ENCODE measurements around the gene RTP2. TPM values are rescaled to one million over a fixed set of nuclear protein-coding genes. Genes with fewer than 3 reads are reported as not detected.

The RTP2 gene
- total RNA-seq, 2 donors from 2014 or later, result not detected

DNA sequence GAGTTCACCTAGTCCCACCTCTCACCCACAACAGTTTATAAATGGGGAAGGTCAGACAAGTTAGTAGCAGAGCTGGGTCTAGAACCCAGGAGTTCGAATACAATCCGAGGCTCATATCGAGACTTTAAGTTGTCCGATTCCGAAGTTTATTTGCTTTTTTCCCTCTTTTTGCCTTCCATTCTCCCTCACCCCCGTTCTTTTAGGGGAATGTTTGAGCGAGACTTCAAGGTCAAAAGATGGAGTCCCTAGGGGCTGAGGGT is 35.6 kb upstream of the RTP2 start:
- intact Hi-C loops (cut with DNase I), result loop anchor here (5.0 kb wide), 1 partner anchor 1409 kb away; no protein-coding TSS in a partner anchor
- H3K4me1 ChIP-seq (replicated peaks), result peaks cover 3% of the 10 kb centered on the region
- peaks cover 4 to 7% of the 10 kb centered on the region in 2 donors for H3K36me3 ChIP-seq
- peak overlapping the region; percentile 96 to 97 for H3K27ac ChIP-seq
- 2% methylated on average over 7 of the region's 7 CpGs for WGBS
- H3K4me3 ChIP-seq, result peak overlapping the region; percentile 68 to 83
- no peaks in the 10 kb centered on the region for H3K9me3 ChIP-seq
- TF ChIP-seq, protein P1, sequence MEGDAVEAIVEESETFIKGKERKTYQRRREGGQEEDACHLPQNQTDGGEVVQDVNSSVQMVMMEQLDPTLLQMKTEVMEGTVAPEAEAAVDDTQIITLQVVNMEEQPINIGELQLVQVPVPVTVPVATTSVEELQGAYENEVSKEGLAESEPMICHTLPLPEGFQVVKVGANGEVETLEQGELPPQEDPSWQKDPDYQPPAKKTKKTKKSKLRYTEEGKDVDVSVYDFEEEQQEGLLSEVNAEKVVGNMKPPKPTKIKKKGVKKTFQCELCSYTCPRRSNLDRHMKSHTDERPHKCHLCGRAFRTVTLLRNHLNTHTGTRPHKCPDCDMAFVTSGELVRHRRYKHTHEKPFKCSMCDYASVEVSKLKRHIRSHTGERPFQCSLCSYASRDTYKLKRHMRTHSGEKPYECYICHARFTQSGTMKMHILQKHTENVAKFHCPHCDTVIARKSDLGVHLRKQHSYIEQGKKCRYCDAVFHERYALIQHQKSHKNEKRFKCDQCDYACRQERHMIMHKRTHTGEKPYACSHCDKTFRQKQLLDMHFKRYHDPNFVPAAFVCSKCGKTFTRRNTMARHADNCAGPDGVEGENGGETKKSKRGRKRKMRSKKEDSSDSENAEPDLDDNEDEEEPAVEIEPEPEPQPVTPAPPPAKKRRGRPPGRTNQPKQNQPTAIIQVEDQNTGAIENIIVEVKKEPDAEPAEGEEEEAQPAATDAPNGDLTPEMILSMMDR (IDR thresholded peaks at IDR 0.05), result no peak
- TF ChIP-seq POLR2AphosphoS5 (IDR thresholded peaks at IDR 0.05) (no peak), POLR2A (IDR thresholded peaks at IDR 0.05) (no peak)
- DNase-seq (ENCODE audit: low spot score), result no peak
- H3K27me3 ChIP-seq (replicated peaks; ENCODE audit: insufficient read depth), result no peaks in the 10 kb centered on the region

DNA sequence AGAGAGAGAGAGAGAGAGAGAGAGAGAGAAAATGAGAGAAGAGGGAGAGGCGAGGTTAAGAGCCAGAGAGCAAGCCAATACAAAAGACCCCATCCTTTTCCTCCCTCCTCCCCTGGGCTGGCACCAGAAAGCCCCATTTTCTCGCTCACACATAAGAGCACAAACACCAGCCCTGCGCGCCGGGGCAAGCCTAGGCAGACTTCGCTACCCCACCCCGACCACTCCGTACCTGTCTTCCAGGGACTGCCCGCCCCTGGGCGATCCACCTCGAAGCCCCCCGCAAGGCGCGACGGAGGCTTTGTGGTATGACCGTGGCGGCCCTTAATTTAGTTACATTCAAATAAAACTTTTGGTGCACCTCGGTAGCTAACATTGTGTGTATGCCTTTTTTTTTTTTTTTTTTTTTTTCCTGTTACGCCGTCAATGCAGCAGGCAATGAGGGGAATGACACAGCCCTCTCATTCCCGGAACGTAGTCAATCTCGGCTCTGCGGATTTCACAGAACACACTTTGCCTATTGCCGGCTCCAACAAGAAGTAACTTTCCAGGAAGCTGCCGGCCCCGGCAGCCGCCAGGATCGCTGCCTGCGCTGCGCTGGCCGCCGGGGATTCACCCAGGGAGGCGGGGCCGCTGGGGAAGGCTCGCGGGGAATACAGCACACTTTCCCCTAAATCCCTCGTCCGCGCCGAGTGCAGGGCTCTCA is 35.2 kb upstream of the RTP2 start:
- peak; percentile 72 for DNase-seq (ENCODE audit: low spot score)
- intact Hi-C loops (cut with DNase I), result loop anchor here (5.0 kb wide), 1 partner anchor 1410 kb away; no protein-coding TSS in a partner anchor

DNA sequence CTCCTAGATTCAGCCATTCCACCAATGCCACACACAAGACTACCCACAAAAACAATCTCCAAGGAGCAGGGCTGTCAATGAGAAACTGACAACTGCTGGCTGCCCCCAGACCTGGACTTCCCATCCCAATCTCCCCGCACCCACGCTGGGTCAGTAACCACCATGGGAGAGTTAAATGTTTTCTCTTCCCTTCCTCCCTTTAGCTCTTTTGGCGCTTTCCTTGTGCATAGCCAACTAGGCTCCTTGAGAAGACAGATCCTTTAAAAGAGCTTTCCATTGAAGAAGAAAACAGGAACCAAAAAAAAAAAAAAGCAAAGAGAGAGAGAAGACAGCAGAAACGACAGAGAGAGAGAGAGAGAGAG is 34.6 kb upstream of the RTP2 start:
- H3K27ac ChIP-seq, result peak overlapping the region; percentile 96 to 97
- H3K9me3 ChIP-seq, result no peaks in the 10 kb centered on the region
- WGBS, result 38% methylated on average over 4 of the region's 4 CpGs
- intact Hi-C loops (cut with DNase I), result loop anchor here (5.0 kb wide), 1 partner anchor 1410 kb away; no protein-coding TSS in a partner anchor
- peaks cover 3% of the 10 kb centered on the region for H3K4me1 ChIP-seq (replicated peaks)
- no peak for DNase-seq (ENCODE audit: low spot score)
- H3K4me3 ChIP-seq, result no peak overlapping the region
- peaks cover 4 to 7% of the 10 kb centered on the region in 2 donors for H3K36me3 ChIP-seq
- no peaks in the 10 kb centered on the region for H3K27me3 ChIP-seq (replicated peaks; ENCODE audit: insufficient read depth)
- no peak for TF ChIP-seq POLR2AphosphoS5 (IDR thresholded peaks at IDR 0.05)
- TF ChIP-seq POLR2A (IDR thresholded peaks at IDR 0.05), result no peak
- TF ChIP-seq, protein P1 (IDR thresholded peaks at IDR 0.05), result no peak

More for the DNA sequence above, 35.2 kb upstream of the RTP2 start:
- peaks cover 4 to 7% of the 10 kb centered on the region in 2 donors for H3K36me3 ChIP-seq
- TF ChIP-seq POLR2AphosphoS5 (IDR thresholded peaks at IDR 0.05), result peak; percentile 13
- TF ChIP-seq, protein P1 (IDR thresholded peaks at IDR 0.05), result peak in 2 of 4 experiments; percentile 20 to 36
- peak; percentile 52 for TF ChIP-seq POLR2A (IDR thresholded peaks at IDR 0.05)
- peak overlapping the region; percentile 96 to 97 for H3K27ac ChIP-seq
- WGBS, result 1% methylated on average over 41 of the region's 41 CpGs
- H3K4me3 ChIP-seq, result peak overlapping the region; percentile 68 to 83
- no peaks in the 10 kb centered on the region for H3K9me3 ChIP-seq
- H3K4me1 ChIP-seq (replicated peaks), result peaks cover 3% of the 10 kb centered on the region
- H3K27me3 ChIP-seq (replicated peaks; ENCODE audit: insufficient read depth), result no peaks in the 10 kb centered on the region

DNA sequence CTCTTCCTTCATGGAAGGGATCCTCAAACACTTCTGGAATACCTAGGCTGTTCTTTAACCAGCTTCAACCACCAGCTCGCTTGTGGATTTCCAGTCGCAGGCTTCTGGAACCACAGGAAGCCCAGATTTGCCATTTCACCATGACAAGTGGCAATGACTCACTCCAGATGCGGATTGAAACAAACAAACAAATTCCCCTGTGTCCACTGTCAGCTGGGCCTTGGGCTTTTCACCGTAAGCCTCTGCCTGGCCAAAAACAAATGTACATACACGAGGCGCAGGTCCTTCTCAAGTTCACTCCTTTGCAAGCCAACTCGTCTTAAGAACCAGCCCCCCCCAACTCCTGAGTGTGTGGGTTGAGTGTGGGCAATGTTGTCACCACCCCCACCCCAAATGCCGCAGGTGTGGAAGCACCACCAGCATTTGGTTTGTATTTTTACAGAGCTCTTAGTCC is 34.1 kb upstream of the RTP2 start:
- intact Hi-C loops (cut with DNase I), result loop anchor here (5.0 kb wide), 1 partner anchor 1411 kb away; no protein-coding TSS in a partner anchor
- 65% methylated on average over 8 of the region's 8 CpGs for WGBS

More for the DNA sequence above, 34.1 kb upstream of the RTP2 start:
- H3K36me3 ChIP-seq, result peaks cover 4 to 7% of the 10 kb centered on the region in 2 donors
- peak overlapping the region in 1 of 2 donors; percentile 97 for H3K27ac ChIP-seq
- H3K4me1 ChIP-seq (replicated peaks), result peaks cover 3% of the 10 kb centered on the region
- no peak for DNase-seq (ENCODE audit: low spot score)
- H3K27me3 ChIP-seq (replicated peaks; ENCODE audit: insufficient read depth), result no peaks in the 10 kb centered on the region
- TF ChIP-seq, protein P1 (IDR thresholded peaks at IDR 0.05), result no peak
- no peak for TF ChIP-seq POLR2AphosphoS5 (IDR thresholded peaks at IDR 0.05)
- TF ChIP-seq POLR2A (IDR thresholded peaks at IDR 0.05), result no peak
- H3K9me3 ChIP-seq, result no peaks in the 10 kb centered on the region
- no peak overlapping the region for H3K4me3 ChIP-seq

Measured in prostate gland (tissue), 2 donors.